Endometrial microvascular endothelial cells (primary cell): ENCODE data around the gene ASB5. TPM values are rescaled to one million over a fixed set of nuclear protein-coding genes. Genes with fewer than 3 reads are reported as not detected.
"Not testable (repeated sequence)": the region's sequence is repeated elsewhere in the genome, so short reads cannot be mapped to it uniquely, and the experiment has no call there.

Experiments used
- in situ Hi-C: cut with HindIII; loops from 2 replicates; pipeline ENCODE4 v1.10.0; 2017; ENCODE audit warnings: low sequenced_read_pairs, low pct_unique_long_range_greater_than_20kb; ENCODE audit errors: inconsistent ontology term
- total RNA-seq: library from RNA; depleted of rRNA; stranded (reverse); fragments of >200 nt; gene quantifications from one replicate; pipeline ENCODE4 v1.2.3, GENCODE V29; 2015; ENCODE audit errors: inconsistent ontology term

Gene ASB5, protein sequence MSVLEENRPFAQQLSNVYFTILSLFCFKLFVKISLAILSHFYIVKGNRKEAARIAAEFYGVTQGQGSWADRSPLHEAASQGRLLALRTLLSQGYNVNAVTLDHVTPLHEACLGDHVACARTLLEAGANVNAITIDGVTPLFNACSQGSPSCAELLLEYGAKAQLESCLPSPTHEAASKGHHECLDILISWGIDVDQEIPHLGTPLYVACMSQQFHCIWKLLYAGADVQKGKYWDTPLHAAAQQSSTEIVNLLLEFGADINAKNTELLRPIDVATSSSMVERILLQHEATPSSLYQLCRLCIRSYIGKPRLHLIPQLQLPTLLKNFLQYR
- total RNA-seq: not detected

DNA sequence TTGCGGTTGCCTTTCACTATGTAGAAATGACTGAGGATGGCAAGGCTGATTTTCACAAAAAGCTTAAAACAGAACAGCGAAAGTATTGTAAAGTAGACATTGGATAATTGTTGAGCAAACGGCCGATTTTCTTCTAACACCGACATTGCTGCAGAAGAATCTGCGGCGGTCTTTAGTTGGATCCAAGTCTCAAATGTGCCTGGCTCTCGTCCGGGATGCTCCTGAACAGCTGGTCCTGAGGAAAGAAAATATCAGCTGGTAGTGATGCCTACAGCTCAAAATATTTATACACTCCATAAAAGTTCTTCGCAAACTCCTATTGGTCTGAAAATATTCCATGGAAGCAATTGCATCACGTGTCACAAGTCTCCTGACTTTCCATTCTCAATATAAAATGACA is at the start of gene ASB5:
TSS of gene ASB5 (minus strand) at position 260 of the 400 bp plus-strand sequence. CDS start at position 146, 114 bp downstream.
- in situ Hi-C loops: no loop called here

DNA sequence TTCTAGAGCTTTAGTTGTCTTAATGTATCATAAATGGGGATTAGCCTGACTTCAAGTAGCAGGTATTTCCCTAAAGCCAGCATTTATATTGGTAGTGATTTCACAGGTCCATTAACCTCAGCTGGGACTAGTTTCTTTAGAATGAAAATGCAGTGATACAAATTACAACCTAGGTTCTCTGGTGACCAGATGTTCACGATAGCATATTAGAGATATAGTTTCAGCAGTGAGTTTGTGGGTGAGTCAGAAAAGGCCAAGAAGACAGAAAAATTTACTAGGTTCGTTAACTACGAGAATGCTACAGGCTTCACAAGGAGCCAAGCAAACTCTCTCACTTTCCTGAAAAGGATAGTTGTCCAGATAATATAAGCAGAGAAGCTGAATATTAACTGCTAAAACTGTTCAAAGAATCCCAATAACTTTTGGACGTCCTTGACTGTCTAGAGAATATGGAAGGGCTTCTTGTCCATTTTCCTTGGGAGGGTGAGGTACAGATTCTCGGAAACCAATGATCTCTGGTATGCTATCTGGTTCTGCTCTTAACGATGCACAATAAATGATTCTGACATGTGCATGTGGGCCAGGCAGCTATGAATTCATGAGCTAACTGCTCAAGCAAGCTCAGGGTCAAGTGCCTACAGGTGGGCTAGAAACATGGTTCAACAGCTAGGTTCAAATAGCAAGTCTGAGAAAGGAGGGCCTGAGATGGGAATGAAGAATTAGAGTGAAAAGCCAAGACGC is 44.7 kb upstream of the ASB5 start:
- in situ Hi-C loops: no loop called here

DNA sequence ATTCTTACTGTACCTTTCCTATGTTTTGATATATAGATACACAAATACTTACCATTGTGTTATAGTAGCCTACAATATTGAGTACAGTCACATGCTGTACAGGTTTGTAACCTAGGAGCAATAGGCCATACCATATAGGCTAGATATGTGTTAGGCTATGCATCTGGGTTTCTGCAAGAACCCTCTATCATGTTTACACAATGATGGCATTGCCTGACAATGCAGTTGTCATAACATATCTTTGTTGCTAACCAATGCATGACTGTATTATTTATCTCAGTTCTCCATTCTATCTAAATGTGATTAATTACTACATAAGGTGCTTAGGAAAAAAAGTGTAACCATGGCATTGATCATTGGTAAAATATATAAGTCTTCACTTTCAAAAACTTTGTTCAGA is 40.8 kb upstream of the ASB5 start:
- in situ Hi-C loops: no loop called here

DNA sequence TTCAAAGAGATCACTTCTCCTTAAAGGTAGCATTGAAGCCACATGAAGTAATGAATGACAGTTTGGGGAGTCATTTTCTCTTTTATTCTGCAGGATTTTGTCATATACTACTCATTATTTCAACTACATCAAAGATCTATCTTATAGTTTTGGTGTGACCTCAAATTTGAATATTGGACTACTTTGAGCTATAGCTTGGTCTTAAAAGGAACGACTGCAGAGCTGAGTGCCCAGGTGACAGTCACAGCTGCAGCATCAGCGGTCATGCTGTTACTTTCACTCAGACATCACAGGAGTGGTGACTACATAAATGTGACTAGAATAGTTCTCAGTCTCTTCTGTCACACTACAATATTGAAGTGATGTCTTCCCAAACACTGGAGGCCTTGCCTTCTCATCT is 40.0 kb upstream of the ASB5 start:
- in situ Hi-C loops: no loop called here

DNA sequence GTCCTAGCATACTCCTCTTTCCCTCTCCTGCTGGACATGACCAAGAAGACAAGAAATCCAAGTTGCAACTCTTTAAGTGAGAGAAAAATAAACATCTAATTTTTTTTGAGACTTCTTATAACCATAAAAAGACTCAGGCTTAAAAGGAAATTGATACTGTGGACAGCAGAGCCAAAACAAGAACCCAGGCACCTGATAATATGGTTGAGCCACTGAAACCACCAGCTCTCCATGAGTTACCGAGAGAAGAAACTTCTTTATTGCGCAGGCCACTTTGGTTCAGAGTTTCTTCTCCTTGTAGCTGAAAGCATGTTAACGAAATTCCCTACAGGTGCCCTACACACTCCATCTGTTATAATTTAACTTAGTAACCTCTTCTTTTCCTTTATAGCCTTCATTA is 39.4 kb upstream of the ASB5 start:
- in situ Hi-C loops: no loop called here

DNA sequence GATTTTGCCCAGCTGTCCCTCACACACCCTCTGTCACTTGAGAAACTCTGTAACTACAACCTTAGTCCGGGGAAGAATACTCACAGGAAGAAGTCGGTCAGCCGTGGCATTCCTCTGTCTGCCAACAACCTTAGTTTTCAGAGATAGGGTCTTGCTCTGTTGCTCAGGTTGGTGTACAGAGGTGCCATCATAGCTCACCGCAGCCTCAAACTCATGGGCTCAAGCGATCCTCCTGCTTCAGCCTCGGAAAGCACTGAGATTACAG is 38.6 kb upstream of the ASB5 start:
- in situ Hi-C loops: no loop called here

DNA sequence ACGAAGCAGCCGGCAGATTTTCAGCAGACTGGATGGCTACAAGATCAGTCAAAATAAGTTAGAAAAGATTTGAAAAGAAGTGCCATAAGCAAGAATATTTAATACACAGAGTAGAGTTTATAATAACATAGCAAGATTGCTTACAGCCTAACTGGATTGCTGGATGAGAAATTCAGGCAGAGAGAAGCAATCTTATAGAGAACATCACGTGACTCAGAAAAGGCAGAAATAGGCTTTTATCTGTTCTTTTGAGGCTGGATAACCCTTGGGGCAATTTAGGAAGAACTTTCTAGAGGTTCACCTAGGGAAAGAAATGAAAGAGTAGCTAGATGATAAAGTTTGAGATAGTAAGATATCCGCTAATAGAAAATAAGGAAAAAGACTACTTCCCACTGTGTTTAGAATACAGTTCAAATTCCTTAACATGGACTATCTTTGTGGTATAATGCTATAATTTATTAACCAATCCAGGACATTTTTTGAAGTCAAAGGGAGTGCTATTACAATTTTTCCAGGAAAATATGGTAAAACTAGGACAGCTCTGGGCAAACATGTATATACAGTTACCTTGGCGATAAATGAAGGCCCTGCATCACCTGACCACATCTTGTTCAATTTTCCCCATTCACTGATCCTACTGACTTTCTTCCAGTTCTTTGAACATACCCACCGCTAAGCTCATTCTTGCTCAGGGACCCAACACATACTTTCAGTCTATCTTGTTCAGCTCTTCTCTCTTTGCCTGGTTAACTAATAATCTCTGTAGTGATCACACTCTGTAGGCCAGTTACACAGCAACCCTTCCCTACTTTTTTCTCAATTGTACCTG is 38.0 kb upstream of the ASB5 start:
- in situ Hi-C loops: no loop called here

DNA sequence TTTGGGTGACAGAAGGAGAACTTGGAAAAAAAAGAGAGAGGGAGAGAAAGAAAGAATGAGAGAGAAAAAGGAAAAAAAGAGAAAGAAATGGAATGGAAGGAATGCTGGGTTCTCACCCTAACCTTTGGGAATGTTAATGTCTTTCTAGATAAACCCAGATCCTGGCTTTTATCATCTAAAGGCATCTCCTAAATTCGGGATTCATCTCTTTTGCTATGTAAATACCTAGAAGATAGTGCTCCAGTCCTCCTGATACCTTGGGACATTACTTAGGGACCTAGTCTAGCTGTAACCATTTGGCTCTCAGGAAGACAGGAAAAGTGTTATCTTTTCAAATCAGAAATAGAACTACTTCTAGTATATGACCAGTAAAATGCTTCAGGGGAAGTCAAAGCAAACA is 34.9 kb upstream of the ASB5 start:
- in situ Hi-C loops: no loop called here

DNA sequence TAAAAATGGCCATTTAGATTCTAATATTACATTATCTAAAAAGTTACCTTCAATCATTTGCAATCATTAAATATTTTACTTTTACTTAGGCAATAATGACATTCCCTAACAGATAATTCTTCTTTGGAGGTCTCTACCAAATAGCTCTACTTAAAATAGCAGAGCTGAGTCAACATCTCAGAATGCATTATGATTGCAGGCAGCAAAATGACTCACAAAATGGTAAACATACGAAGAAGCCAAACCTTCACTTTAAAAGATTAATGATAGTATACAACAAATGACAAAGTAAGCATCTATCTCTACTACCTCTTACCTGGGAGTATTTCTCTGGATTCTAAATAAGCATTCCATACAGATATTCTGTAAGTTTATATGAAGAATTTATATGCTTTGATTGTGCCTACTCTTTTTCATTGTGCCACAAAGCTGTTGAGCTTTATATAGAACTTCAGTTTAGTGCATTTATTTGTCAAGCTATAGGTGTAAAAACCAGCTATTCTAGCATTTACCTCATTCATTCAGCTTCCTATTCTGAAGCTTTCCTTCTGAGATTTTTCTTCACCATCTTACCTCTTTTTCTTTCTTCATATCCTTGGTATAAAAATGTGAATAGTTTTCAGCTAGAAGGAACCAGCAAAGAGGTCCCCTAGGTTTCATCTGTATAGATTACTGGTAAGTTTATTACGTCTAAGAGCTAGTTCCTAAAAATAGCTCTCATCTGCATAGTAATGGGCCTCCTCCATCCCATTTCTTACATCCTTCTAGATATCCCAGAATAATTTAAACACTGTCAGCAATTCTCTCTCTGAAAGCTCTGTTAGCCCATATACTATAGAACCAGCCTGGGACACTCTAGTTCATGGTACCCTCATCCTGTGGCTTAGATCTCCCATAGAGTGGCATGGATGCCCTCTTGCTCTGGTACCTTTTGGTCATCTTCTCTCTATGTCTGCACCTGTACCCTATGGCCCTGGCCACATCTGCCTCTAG is 33.6 kb upstream of the ASB5 start:
- in situ Hi-C loops: no loop called here

DNA sequence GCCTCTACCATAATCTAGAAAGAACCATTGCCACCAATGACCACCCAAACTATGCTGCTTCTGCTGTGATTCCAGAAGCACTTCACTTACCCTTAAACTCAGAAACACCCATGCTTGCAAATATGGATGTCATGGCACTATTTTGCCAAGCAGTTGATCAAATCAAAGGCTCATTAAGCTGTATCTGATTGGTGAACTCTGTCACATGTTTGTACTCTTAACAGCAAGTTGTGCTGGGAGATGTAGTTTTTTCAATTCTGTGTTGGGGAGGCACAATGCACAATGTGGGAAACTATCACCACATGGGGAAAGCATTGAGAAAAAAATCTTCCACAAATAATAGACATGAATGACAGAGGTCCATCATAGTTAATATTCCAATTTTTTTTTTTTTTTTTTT is 31.5 kb upstream of the ASB5 start:
- in situ Hi-C loops: no loop called here

DNA sequence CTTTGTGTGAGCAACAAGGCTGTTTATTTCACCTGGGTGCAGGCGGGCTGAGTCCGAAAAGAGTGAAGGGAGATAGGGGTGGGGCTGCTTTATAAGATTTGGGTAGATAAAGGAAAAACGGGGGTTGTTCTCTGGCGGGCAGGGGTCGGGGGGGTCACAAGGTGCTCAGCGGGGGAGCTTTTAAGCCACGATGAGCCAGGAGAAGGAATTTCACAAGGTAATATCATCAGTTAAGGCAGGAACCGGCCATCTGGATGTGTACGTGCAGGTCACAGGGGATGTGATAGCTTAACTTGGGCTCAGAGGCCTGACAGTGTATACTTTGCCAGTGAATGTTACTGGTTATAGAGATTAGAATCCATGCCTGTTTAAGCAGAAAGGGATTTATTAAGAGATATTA is 31.0 kb upstream of the ASB5 start:
- in situ Hi-C loops: no loop called here

DNA sequence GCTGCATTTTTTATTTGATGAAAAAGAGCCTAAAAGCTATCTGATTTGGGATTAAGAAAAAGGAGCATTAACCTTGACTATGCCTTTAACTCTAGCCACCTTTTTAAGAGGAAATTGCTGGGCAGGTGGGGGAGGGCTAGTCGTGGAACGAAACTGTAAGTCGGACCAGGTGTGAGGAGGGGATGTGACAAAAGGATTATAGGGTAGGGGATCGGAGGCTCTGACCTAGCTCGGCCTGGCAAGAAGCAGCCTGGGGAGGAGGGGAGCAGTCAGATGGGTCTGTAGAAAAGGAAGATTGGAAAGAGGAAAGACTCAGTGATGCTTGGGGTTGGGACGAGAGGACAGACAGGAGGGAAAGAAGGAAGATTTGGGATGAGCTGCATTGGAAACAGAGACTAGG is 29.6 kb upstream of the ASB5 start:
- in situ Hi-C loops: no loop called here

DNA sequence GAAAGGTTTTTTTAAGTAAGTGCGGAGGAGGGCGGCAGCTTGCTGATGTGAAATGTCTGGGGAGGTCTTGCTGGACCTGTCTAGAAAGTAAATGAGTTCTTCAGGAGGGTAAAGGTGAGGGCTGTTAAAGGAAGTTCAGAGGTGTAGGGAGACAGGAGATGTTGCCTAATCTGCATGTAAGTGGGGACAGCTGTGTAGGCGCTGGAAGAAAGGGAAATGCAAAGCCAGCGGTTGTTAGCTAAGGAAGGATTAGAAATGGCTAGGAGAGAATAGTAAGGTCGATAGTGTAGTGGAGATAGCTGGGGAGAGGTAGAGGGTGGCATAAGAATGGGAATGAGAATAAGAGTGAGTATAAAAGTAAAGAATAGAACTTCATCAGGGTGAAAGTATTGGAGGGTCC is 26.9 kb upstream of the ASB5 start:
- in situ Hi-C loops: not testable (repeated sequence)

DNA sequence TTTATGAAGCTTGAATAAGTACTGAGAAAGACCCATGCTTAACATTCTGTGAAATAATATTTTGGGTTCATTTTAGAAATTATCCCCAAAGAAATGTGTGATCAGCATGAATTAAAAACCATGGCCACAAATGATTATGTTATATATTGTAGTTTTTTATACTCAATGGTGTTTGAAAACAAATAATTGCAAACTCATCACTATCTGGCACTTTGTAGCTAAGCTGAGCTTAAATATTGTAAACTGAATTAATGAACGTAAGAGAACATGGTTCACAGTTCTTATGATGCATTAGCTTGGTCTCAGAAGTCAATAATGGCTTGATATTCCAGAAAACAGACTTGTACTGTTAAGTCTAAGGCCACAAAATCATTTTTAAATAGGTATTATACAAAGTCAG is 24.6 kb upstream of the ASB5 start:
- in situ Hi-C loops: no loop called here

DNA sequence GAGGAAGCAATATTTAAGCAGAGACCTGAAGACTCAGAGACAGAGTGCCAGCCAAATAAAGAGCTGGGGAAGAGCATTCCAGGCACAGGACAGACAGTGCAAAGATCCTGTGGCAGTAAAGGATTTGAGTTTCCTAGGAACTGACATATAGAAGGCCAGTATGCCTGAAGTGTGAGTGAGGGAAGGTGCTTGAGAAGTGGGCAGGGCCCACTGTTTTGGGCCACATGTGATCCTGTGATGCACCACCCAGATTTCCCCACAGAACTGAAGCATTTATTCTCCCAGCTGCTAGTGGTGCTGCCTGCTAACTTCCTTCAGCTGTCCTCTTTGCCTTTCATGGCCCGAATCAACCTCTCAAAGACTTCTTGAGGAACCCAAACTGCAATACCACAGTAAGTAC is 23.9 kb upstream of the ASB5 start:
- in situ Hi-C loops: no loop called here

DNA sequence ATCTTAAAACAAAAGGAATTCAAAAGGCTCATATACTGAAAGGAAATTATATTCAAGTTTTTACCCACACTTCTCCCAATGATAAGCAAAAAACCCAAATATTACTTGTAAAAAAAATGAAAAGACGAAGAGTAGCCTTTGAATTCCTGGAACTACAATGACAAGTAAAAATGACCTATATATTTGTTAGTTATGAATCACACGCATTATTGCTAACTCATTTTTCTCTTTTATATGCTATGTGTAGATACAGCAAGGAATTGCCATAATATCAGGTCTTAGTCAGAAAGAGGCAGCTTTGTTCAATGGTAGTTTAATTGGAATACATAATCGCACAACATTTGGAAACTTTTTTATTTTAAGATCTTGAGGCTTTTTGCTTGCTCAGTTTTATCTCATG is 22.7 kb upstream of the ASB5 start:
- in situ Hi-C loops: no loop called here

DNA sequence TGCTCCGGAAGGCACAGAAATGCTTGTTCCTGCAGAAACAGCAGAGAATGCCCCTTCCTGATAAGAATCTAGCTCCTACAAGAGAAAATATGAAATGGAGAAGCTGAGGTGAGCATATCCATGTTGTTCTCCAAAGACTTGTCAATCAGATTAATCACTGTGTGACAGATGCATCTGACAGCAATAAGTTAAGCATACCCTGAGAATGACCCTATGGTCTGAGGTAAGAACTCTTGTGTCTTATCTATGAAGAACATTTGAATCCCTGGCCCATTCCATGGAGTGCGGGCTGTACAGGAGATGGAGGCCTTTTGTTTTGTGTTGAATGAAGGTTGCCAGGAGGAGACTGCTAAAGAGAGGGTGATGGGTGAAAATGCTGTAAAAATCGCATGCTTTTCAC is 21.5 kb upstream of the ASB5 start:
- in situ Hi-C loops: no loop called here

DNA sequence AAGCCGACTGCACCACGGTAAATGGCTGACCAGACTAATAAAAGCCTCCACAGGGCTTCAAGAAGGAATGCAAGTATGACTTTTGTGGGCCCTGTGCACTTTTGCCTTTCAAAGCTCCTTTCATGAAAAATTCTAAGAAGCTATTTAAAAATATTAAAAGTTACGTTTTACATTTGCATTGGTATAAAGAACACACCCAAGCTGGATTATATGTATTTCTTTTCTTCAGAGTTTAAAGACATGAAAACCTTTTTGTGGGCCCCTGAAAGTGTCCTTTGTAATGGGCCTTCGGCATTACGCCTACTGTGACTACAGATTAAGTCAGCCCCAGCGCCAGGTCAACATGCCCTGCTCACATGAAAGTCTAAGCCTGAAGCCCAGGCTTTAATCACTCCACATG is 20.5 kb upstream of the ASB5 start:
- in situ Hi-C loops: no loop called here

DNA sequence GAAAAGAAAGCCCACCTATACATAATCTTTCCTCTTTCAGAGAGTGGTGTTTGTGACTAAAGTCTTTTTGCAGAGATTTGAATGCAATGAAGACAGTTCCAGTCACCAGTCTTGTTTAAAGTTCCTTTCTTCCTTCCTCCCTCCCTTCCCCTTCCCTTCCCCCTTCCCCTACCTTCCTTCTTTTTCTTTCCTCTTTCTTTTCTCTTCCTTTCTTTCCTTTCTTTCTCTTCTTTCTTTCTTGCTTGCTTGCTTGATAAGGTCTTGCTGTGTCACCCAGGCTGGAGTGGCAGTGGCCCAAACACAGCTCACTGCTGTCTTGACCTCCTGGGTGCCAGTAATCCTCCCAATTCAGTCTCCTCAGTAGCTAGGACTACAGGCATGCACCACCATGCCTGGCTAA is 19.0 kb upstream of the ASB5 start:
- in situ Hi-C loops: no loop called here
